Mesenchymal stem cell (in vitro differentiated cells and primary cell): ENCODE measurements around the gene CDC42BPG.

Source experiments
- DNase-seq: peaks from one replicate; pipeline ENCODE4 v3.0.0-alpha.2; 2013
- H2AFZ ChIP-seq: one replicate; pipeline ENCODE4 v1.6.1; 2013; ENCODE audit warnings: low read depth, mild to moderate bottlenecking, control low read depth, inconsistent platforms, low read length, moderate library complexity
- H2AK5ac ChIP-seq: 2 replicates; pipeline ENCODE4 v1.6.1; 2013; ENCODE audit warnings: low read length, moderate library complexity, mild to moderate bottlenecking, inconsistent platforms; ENCODE audit not compliant: severe bottlenecking
- H2BK120ac ChIP-seq: one replicate; pipeline ENCODE4 v1.6.1; 2013; ENCODE audit warnings: low read depth, mild to moderate bottlenecking, inconsistent platforms, low read length, moderate library complexity
- H2BK12ac ChIP-seq, 2 experiments: one replicate each; pipeline ENCODE4 v1.6.1; 2013; ENCODE audit warnings: inconsistent platforms in 2 of 2, low read length in 2 of 2, mild to moderate bottlenecking in 2 of 2, moderate library complexity in 2 of 2, control low read depth in 1 of 2
- H2BK15ac ChIP-seq: one replicate; pipeline ENCODE4 v1.6.1; 2013; ENCODE audit warnings: mild to moderate bottlenecking, low read depth, inconsistent platforms; ENCODE audit not compliant: poor library complexity, severe bottlenecking
- H2BK5ac ChIP-seq: 2 replicates; pipeline ENCODE4 v1.6.1; 2013; ENCODE audit warnings: low read depth, mild to moderate bottlenecking, low read length, control low read depth, inconsistent platforms; ENCODE audit not compliant: poor library complexity, severe bottlenecking
- H3K14ac ChIP-seq, 2 experiments: one replicate each; pipeline ENCODE4 v1.6.1; 2013; ENCODE audit warnings: inconsistent platforms in 2 of 2, low read length in 2 of 2, control low read depth in 1 of 2, mild to moderate bottlenecking in 1 of 2, moderate library complexity in 1 of 2
- H3K18ac ChIP-seq, 2 experiments: one replicate each; pipeline ENCODE4 v1.6.1; 2013; ENCODE audit warnings: inconsistent platforms in 2 of 2, low read length in 2 of 2, control low read depth in 1 of 2, low read depth in 1 of 2, mild to moderate bottlenecking in 1 of 2
- H3K23ac ChIP-seq, 2 experiments: one replicate each; pipeline ENCODE4 v1.6.1; 2013; ENCODE audit warnings: inconsistent platforms in 2 of 2, low read length in 2 of 2, mild to moderate bottlenecking in 2 of 2, moderate library complexity in 2 of 2, control low read depth in 1 of 2
- H3K27ac ChIP-seq: 2 replicates; pipeline ENCODE4 v1.5.1; 2013; ENCODE audit warnings: mild to moderate bottlenecking, moderate library complexity, low read length, control low read depth, inconsistent platforms; ENCODE audit not compliant: poor library complexity, severe bottlenecking
- H3K27me3 ChIP-seq, 2 experiments: 2 replicates each; pipeline versions ENCODE4 v1.6.1 to v1.7.0; 2013; ENCODE audit warnings: low read length in 2 of 2, mild to moderate bottlenecking in 2 of 2, moderate library complexity in 2 of 2, control low read depth in 1 of 2, inconsistent platforms in 1 of 2; ENCODE audit not compliant: control insufficient read depth in 1 of 2, insufficient read depth in 1 of 2
- H3K36me3 ChIP-seq, 2 experiments: 2 replicates each; pipeline versions ENCODE4 v1.6.1 to v1.7.0; 2013; ENCODE audit warnings: low read length in 2 of 2, control low read depth in 1 of 2, inconsistent platforms in 1 of 2, low read depth in 1 of 2, mild to moderate bottlenecking in 1 of 2; ENCODE audit not compliant: insufficient read depth in 2 of 2, control insufficient read depth in 1 of 2
- H3K4ac ChIP-seq, 2 experiments: one replicate each; pipeline ENCODE4 v1.6.1; 2013; ENCODE audit warnings: inconsistent platforms in 2 of 2, low read length in 2 of 2, mild to moderate bottlenecking in 2 of 2, moderate library complexity in 2 of 2, control low read depth in 1 of 2, low read depth in 1 of 2
- H3K4me1 ChIP-seq: 2 replicates; pipeline ENCODE4 v1.6.1; 2013; ENCODE audit warnings: low read depth, low read length, control low read depth; ENCODE audit not compliant: control insufficient read depth, insufficient read depth
- H3K4me2 ChIP-seq: 2 replicates; pipeline ENCODE4 v1.6.1; 2013; ENCODE audit warnings: low read length, mild to moderate bottlenecking, inconsistent platforms; ENCODE audit not compliant: poor library complexity, severe bottlenecking
- H3K4me3 ChIP-seq, 2 experiments: 2 replicates each; pipeline versions ENCODE4 v1.5.1 to v1.7.0; 2013; ENCODE audit warnings: low read length in 2 of 2, mild to moderate bottlenecking in 2 of 2, control low read depth in 1 of 2, low read depth in 1 of 2; ENCODE audit not compliant: insufficient read depth in 1 of 2
- H3K79me1 ChIP-seq: replicated peaks from 2 replicates; pipeline ENCODE4 v1.6.1; 2013; ENCODE audit warnings: mild to moderate bottlenecking, control low read depth, low read length, inconsistent platforms; ENCODE audit not compliant: poor library complexity, severe bottlenecking
- H3K9ac ChIP-seq: 2 replicates; pipeline ENCODE4 v1.7.0; 2013; ENCODE audit warnings: mild to moderate bottlenecking, low read length, moderate library complexity
- H3K9me3 ChIP-seq: 2 replicates; pipeline ENCODE4 v1.7.0; 2013; ENCODE audit warnings: mild to moderate bottlenecking, low read length; ENCODE audit not compliant: control insufficient read depth
- H4K8ac ChIP-seq: one replicate; pipeline ENCODE4 v1.6.1; 2013; ENCODE audit warnings: inconsistent platforms, mild to moderate bottlenecking, low read length, moderate library complexity
- H4K91ac ChIP-seq: one replicate; pipeline ENCODE4 v1.6.1; 2013; ENCODE audit warnings: mild to moderate bottlenecking, low read length, inconsistent platforms
- WGBS: methylation state at CpG from one replicate; pipeline ENCODE4 v1.1.7; 2013; ENCODE audit warnings: mixed read lengths; 5-methylcytosine and 5-hydroxymethylcytosine counted together

Gene CDC42BPG

DNA sequence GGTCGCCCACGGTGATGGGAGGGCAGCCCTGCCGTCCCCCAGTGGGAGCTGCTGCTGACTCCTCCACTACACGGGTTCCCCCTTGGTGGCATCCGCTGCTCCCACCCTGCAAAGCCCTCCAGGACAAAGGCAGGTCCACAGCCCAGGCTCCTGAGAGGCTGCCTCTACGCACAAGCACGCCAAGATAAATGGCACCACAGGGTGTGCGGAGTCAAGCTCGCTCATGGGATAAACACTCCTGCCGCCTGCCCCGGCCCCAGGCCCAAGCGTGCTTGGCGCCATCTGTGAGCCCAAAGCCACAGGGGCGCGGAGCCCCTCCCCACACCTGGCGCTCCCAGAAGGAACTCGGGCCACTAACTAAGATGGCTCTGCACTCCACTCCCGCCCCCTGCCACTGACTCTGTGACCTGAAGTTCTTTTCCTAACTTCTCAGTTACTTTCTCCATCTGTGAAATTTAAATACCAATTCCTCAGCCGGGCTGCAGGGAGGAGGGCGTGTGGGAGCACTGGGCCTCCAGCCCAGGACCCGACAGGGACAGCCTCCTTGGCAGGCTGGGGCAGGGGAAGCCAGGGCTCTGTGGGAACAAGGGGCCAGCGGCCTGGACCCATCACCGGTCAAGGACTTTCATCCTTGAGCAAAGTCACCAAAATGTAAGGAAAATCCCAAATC lies 19.1 kb upstream of the CDC42BPG start:
- Histone ChIP-seq H3K14ac (peak overlapping the region in 1 of 2 experiments; percentile 80), H3K4me2 (no peak overlapping the region), H3K79me1 (peaks cover 7% of the 10 kb centered on the region), H2BK12ac (peak overlapping the region; percentile 11 to 96), H4K8ac (peak overlapping the region; percentile 47), H2BK15ac (peak overlapping the region; percentile 74), H3K36me3 (peaks cover 30% of the 10 kb centered on the region in 2 experiments), H3K4me1 (peaks cover 55% of the 10 kb centered on the region), H3K9me3 (no peaks in the 10 kb centered on the region), H2AK5ac (peak overlapping the region; percentile 75), H3K27me3 (no peaks in the 10 kb centered on the region), H3K27ac (peak overlapping the region; percentile 95), H2BK5ac (peak overlapping the region; percentile 69), H4K91ac (peak overlapping the region; percentile 91), H3K9ac (peak overlapping the region; percentile 71), H3K4ac (peak overlapping the region; percentile 69 to 94), H2BK120ac (peak overlapping the region; percentile 64), H3K23ac (peak overlapping the region in 1 of 2 experiments; percentile 20), H3K18ac (peak overlapping the region; percentile 31 to 95), H2AFZ (no peak overlapping the region), H3K4me3 (peak overlapping the region in 1 of 2 experiments; percentile 46)
- 89% methylated on average over 23 of the region's 23 CpGs for WGBS
- DNase-seq, result no peak

- 79% methylated on average over 9 of the region's 9 CpGs for WGBS
- Histone ChIP-seq H3K9me3 (no peaks in the 10 kb centered on the region), H3K4me3 (peak overlapping the region in 1 of 2 experiments; percentile 46), H3K27ac (peak overlapping the region; percentile 95), H3K18ac (peak overlapping the region; percentile 31 to 49), H3K4me1 (peaks cover 53% of the 10 kb centered on the region), H2BK5ac (no peak overlapping the region), H3K9ac (peak overlapping the region; percentile 71), H4K91ac (peak overlapping the region; percentile 70), H2BK120ac (peak overlapping the region; percentile 50), H3K27me3 (no peaks in the 10 kb centered on the region), H3K14ac (peak overlapping the region in 1 of 2 experiments; percentile 29), H3K4me2 (no peak overlapping the region), H2AK5ac (peak overlapping the region; percentile 14), H3K23ac (no peak overlapping the region), H2AFZ (no peak overlapping the region), H3K4ac (peak overlapping the region; percentile 24 to 69), H2BK12ac (peak overlapping the region; percentile 11 to 27), H4K8ac (peak overlapping the region; percentile 9), H3K36me3 (peaks cover 29 to 32% of the 10 kb centered on the region in 2 experiments), H2BK15ac (peak overlapping the region; percentile 12), H3K79me1 (peaks cover 9% of the 10 kb centered on the region)
- no peak for DNase-seq
Measured at GRCh38 chr11:64862987-64863390, 18.5 kb upstream of the CDC42BPG start.

DNA sequence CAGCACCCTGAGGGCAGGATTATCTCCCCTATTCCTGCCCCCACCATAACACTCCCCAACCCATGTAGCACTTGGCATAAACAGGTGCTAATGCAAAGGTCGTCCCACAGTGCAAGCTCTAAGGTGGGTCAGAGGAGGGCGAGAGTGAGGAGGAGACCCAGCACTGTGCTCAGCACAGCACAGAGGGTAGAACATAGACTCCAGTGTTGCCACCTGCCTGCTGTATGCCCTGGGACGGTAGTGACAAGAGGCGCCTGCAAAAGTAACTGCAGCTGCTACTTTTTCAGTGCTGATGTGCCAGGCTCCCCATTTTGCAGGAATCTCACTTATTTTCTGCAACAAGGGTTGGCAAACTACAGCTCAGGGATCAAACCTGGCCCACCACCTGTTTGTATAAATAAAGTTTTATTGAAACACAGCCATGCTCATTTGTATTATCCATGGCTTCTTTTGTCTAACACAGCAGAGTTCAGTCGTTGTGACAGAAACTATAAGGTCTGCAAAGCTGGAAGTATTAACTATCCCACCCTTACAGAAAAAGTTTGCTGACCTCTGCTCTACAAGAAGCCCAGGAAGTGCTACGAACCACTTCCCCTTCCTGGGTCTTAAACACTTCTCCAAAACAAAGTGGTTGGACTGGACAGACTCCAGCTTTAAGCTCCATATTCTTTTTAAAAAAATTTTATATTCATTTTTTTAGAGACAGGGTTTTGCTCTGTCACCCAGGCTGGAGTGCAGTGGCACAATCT lies 16.9 kb upstream of the CDC42BPG start:
- no peak overlapping the region for H2BK12ac ChIP-seq
- DNase-seq, result no peak
- H2AK5ac ChIP-seq, result peak overlapping the region; percentile 17
- peaks cover 30 to 41% of the 10 kb centered on the region in 2 experiments for H3K36me3 ChIP-seq
- no peak overlapping the region for H2BK15ac ChIP-seq
- no peak overlapping the region for H3K4me2 ChIP-seq
- H3K27ac ChIP-seq, result no peak overlapping the region
- H2BK120ac ChIP-seq, result no peak overlapping the region
- H2BK5ac ChIP-seq, result no peak overlapping the region
- no peak overlapping the region for H2AFZ ChIP-seq
- H3K4ac ChIP-seq, result no peak overlapping the region
- H3K9me3 ChIP-seq, result no peaks in the 10 kb centered on the region
- H3K9ac ChIP-seq, result no peak overlapping the region
- H3K18ac ChIP-seq, result no peak overlapping the region
- H3K79me1 ChIP-seq, result peaks cover 14% of the 10 kb centered on the region
- H4K91ac ChIP-seq, result no peak overlapping the region
- no peak overlapping the region for H4K8ac ChIP-seq
- H3K4me1 ChIP-seq, result peaks cover 56% of the 10 kb centered on the region
- WGBS, result 91% methylated on average over 5 of the region's 6 CpGs
- H3K27me3 ChIP-seq, result no peaks in the 10 kb centered on the region
- no peak overlapping the region for H3K4me3 ChIP-seq
- no peak overlapping the region for H3K14ac ChIP-seq
- no peak overlapping the region for H3K23ac ChIP-seq
